ENCODE measurements around the gene HGS.

HGS gene

GRCh38 chr17:81685108-81685507 is 1.3 kb downstream of the HGS start:
- peak in 1 of 2 donors; percentile 35 for DNase-seq (ENCODE audit: low read depth in 2 of 2, low spot score in 1 of 2)

- no peak for DNase-seq (ENCODE audit: low read depth in 2 of 2, low spot score in 1 of 2)
These were observed 2.8 kb downstream of the HGS start for GRCh38 chr17:81686614-81687013.

GRCh38 chr17:81687770-81688541 is 4.1 kb downstream of the HGS start:
- no peak for DNase-seq (ENCODE audit: low read depth in 2 of 2, low spot score in 1 of 2)

DNA sequence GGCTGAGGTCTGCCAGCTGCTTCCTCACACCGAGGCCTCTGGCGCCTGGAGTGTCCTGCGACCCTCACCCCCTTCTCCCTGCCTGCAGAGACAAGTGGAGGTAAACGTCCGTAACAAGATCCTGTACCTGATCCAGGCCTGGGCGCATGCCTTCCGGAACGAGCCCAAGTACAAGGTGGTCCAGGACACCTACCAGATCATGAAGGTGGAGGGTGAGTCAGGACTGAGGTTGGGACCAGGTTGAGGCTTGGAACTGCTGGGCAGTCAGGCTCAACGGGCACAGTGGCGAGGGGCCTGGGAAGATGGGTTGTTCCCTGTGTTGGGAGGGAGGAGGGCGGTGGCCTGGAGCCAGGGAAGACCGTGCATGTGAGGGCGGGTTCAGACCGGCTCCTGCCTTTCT is 4.8 kb downstream of the HGS start:
- DNase-seq (ENCODE audit: low read depth in 2 of 2, low spot score in 1 of 2), result no peak

DNA sequence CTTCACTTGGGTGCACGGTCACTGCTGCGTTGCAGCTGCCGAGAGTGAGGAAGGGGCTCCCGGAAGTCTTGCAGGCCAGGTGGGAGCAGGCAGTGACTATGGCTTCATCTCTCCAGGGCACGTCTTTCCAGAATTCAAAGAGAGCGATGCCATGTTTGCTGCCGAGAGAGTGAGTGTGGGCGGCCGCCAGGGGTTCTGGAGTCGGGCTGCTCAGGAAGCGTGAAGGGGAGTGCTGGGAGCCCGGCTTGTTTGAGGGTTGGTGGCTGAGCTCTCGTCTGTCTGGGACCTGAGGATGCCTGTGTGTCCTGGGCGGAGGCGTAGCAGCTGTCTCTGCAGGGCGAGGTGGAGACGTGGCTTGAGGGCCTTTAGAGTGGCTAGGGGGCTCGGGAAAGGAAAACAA is 6.3 kb downstream of the HGS start:
- DNase-seq (ENCODE audit: low read depth in 2 of 2, low spot score in 1 of 2), result no peak

- DNase-seq (ENCODE audit: low read depth in 2 of 2, low spot score in 1 of 2), result no peak
These were observed 6.7 kb downstream of the HGS start for GRCh38 chr17:81690549-81690948.

DNA sequence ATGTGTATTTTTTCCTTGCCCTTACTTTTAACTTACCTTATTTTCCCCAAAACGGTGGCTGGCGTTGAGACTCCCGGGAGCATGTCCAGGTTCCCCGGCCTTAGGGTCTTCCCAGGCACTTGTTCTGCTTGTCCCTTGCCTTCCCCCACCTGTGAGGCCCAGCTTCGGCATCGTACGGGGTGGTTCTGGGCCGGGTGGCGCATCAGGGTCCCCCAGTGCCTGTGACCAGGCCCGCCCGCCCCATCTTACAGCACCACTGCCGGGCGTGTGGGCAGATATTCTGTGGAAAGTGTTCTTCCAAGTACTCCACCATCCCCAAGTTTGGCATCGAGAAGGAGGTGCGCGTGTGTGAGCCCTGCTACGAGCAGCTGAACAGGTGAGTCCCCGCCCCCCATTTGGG is 7.4 kb downstream of the HGS start:
- DNase-seq (ENCODE audit: low read depth in 2 of 2, low spot score in 1 of 2), result no peak

- no peak for DNase-seq (ENCODE audit: low read depth in 2 of 2, low spot score in 1 of 2)
These were observed 7.8 kb downstream of the HGS start for GRCh38 chr17:81691608-81692007.

DNA sequence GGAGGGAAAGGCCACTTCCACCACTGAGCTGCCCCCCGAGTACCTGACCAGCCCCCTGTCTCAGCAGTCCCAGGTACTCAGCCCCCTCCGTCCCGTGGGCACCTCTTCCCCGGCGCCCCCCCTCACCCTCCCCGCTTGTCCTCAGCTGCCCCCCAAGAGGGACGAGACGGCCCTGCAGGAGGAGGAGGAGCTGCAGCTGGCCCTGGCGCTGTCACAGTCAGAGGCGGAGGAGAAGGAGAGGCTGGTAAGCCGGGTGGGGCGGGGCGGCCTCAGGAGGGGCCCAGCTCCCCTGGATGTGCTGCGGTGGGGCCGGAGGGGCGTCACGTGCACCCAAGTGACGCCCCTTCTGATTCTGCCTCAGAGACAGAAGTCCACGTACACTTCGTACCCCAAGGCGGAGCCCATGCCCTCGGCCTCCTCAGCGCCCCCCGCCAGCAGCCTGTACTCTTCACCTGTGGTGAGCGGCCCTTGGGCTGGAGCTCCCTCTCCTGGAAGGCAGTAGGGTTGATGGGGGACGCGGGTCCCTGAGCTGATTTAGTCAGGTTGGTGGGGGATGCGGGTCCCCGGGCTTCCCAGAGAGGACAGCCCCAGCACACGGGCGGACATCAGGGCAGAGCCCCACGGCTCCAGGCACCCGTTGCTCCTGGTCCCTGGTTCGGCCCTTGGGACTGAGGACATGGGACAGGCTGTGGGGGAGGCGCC is 9.8 kb downstream of the HGS start:
- DNase-seq (ENCODE audit: low read depth in 2 of 2, low spot score in 1 of 2), result no peak

- no peak for DNase-seq (ENCODE audit: low read depth in 2 of 2, low spot score in 1 of 2)
These were observed 11.0 kb downstream of the HGS start for GRCh38 chr17:81694810-81695209.

DNA sequence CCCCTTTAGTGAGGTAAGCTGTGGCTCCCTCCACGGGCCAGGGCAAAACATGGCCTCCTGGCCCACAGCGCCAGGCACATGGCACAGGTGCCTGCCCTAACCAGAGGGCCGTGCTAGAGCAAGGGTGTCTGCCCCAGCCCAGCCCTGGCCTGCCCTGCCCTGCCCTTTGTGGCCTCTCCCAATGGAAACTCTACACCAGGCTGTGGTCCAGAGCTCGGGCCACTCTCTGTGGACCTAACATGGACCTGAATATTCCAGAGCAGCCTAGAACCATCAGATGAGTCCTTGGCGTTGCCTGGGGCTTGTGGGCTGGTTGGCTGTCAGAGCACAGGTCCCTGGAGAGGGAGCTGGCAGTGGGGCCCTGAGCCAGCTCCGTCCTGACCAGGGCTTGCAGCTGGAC is 11.4 kb downstream of the HGS start:
- DNase-seq (ENCODE audit: low read depth in 2 of 2, low spot score in 1 of 2), result no peak

DNA sequence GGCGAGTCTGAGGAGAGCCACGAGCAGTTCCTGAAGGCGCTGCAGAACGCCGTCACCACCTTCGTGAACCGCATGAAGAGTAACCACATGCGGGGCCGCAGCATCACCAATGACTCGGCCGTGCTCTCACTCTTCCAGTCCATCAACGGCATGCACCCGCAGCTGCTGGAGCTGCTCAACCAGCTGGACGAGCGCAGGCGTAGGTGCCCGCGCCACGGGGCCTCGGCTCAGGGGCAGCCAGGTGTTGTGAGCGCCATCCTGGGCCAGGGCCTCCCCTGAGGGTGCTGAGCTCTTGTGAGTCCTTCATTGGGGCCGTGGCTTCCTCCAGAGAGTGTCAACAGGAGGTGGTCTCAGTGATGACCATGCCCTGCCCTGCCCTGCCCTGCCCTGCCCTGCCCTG is 12.0 kb downstream of the HGS start:
- DNase-seq (ENCODE audit: low read depth in 2 of 2, low spot score in 1 of 2), result no peak

GRCh38 chr17:81696218-81696941 is 12.6 kb downstream of the HGS start:
- DNase-seq (ENCODE audit: low read depth in 2 of 2, low spot score in 1 of 2), result no peak

GRCh38 chr17:81697261-81698044 is 13.6 kb downstream of the HGS start:
- DNase-seq (ENCODE audit: low read depth in 2 of 2, low spot score in 1 of 2), result no peak

GRCh38 chr17:81700353-81701287 is 16.8 kb downstream of the HGS start:
- DNase-seq (ENCODE audit: low read depth in 2 of 2, low spot score in 1 of 2), result no peak

- DNase-seq (ENCODE audit: low read depth in 2 of 2, low spot score in 1 of 2), result no peak
These were observed 17.7 kb downstream of the HGS start for GRCh38 chr17:81701288-81702071.

DNA sequence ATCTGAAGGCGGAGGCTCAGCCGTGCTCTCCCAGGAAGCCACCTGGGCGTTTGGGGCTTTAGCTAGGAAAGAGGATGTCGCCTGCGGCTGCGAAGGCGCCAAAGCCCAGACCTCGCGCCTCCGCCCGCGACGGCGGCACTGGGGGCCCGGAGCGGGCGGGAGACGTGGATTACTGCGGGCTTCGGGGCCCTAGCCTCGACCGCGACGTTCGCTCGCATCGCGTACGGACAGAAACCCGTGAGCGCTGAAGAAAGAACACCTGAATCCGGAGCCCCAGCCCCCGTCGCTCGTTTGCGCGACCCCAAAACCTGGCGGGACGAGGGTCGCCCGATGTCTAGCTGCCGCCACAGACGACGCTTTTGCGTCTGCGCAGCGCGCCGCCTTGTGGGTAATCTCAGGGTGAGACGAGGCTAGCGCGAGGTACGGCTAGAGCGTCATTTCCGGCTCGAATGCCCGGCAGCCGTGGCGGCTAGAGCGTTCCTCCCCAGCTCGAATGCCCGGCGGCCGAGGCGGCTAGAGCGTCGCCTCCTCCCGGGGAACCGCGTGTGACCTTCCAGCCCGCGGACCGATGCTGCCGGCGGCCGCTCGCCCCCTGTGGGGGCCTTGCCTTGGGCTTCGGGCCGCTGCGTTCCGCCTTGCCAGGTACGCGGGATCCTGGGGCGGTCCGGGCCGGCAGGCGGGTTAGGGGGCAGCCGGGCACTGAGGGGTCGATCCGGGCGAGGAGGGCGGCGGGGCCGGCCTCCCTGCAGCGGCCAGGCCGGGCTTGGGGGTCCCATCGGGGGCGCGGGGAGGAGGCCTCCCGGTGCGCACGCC is 19.3 kb downstream of the HGS start, which contains the start of gene MRPL12:
TSS of gene MRPL12 (plus strand) at position 434 of the 813 bp plus-strand sequence. CDS start at position 569, 135 bp downstream.
- peak; percentile 72 to 80 for DNase-seq (ENCODE audit: low read depth in 2 of 2, low spot score in 1 of 2)

Data from stimulated activated CD8-positive, alpha-beta memory T cell treated with anti-CD3 and anti-CD28 coated beads, Interleukin-4, amount 100 ng/mL, for 4 hours (primary cell).